Neuronal stem cell (in vitro differentiated cells): Measurements from ENCODE around the gene FPR2.

Source experiments
- DNase-seq: peaks from one replicate; pipeline ENCODE4 v3.0.0-alpha.2; 2013; ENCODE audit warnings: low spot score
- H2AFZ ChIP-seq: one replicate; pipeline ENCODE4 v1.6.1; 2013; ENCODE audit warnings: mild to moderate bottlenecking, low read length, inconsistent platforms
- H2AK5ac ChIP-seq: 2 replicates; pipeline ENCODE4 v1.6.1; 2013; ENCODE audit warnings: low read depth, mild to moderate bottlenecking, inconsistent platforms, low read length, moderate library complexity, mixed read lengths
- H2BK120ac ChIP-seq: 2 replicates; pipeline ENCODE4 v1.6.1; 2013; ENCODE audit warnings: low read depth, mild to moderate bottlenecking, inconsistent platforms, low read length, moderate library complexity, mixed read lengths
- H2BK12ac ChIP-seq: one replicate; pipeline ENCODE4 v1.6.1; 2013; ENCODE audit warnings: low read length, inconsistent platforms
- H2BK15ac ChIP-seq: 2 replicates; pipeline ENCODE4 v1.6.1; 2013; ENCODE audit warnings: mild to moderate bottlenecking, low read length, inconsistent platforms, mixed read lengths
- H2BK5ac ChIP-seq: one replicate; pipeline ENCODE4 v1.6.1; 2013; ENCODE audit warnings: inconsistent platforms, mild to moderate bottlenecking, low read length, moderate library complexity
- H3K14ac ChIP-seq: one replicate; pipeline ENCODE4 v1.6.1; 2013; ENCODE audit warnings: low read length, inconsistent platforms
- H3K18ac ChIP-seq: 2 replicates; pipeline ENCODE4 v1.6.1; 2013; ENCODE audit warnings: low read length, inconsistent platforms
- H3K23ac ChIP-seq: 2 replicates; pipeline ENCODE4 v1.6.1; 2013; ENCODE audit warnings: low read depth, mild to moderate bottlenecking, mixed read lengths, low read length, inconsistent platforms; ENCODE audit not compliant: poor library complexity
- H3K27ac ChIP-seq: replicated peaks from 3 replicates; pipeline ENCODE4 v1.5.1; 2013; ENCODE audit warnings: low read length, inconsistent platforms
- H3K27me3 ChIP-seq, 3 experiments: 2 replicates each; pipeline ENCODE4 v1.6.1; 2013; ENCODE audit warnings: low read length in 3 of 3, mild to moderate bottlenecking in 2 of 3, inconsistent platforms in 1 of 3, low read depth in 1 of 3, mixed read lengths in 1 of 3, moderate library complexity in 1 of 3; ENCODE audit not compliant: control insufficient read depth in 3 of 3, insufficient read depth in 3 of 3
- H3K36me3 ChIP-seq, 2 donors: replicated peaks in 1 of 2; 2 replicates each; pipeline ENCODE4 v1.6.1; 2013; ENCODE audit warnings: low read length in 2 of 2; ENCODE audit not compliant: control insufficient read depth in 2 of 2, insufficient read depth in 2 of 2
- H3K4ac ChIP-seq: 2 replicates; pipeline ENCODE4 v1.6.1; 2013; ENCODE audit warnings: inconsistent platforms, mild to moderate bottlenecking, low read length, moderate library complexity
- H3K4me1 ChIP-seq, 2 donors: 1 replicate in 1 of 2; 2 replicates in 1 of 2; pipeline ENCODE4 v1.6.1; 2013; ENCODE audit warnings: low read length in 2 of 2, low read depth in 1 of 2; ENCODE audit not compliant: control insufficient read depth in 2 of 2, insufficient read depth in 1 of 2
- H3K4me2 ChIP-seq: one replicate; pipeline ENCODE4 v1.6.1; 2013; ENCODE audit warnings: mild to moderate bottlenecking, low read length, inconsistent platforms; ENCODE audit not compliant: insufficient read depth, poor library complexity, severe bottlenecking
- H3K4me3 ChIP-seq, 2 donors: 2 replicates each; pipeline ENCODE4 v1.5.1; 2013; ENCODE audit warnings: low read length in 2 of 2, mild to moderate bottlenecking in 2 of 2, inconsistent platforms in 1 of 2, moderate library complexity in 1 of 2
- H3K79me1 ChIP-seq: one replicate; pipeline ENCODE4 v1.6.1; 2013; ENCODE audit warnings: low read depth, mild to moderate bottlenecking, inconsistent platforms, low read length, moderate library complexity
- H3K9ac ChIP-seq: one replicate; pipeline ENCODE4 v1.6.1; 2013; ENCODE audit warnings: mild to moderate bottlenecking, low read depth, low read length, inconsistent platforms; ENCODE audit not compliant: poor library complexity
- H3K9me3 ChIP-seq, 2 donors: replicated peaks in 1 of 2; 2 replicates each; pipeline versions ENCODE3 to v1.6.1; 2013; ENCODE audit warnings: low read length in 2 of 2, mild to moderate bottlenecking in 2 of 2, inconsistent platforms in 1 of 2, low read depth in 1 of 2, mixed read lengths in 1 of 2, moderate library complexity in 1 of 2; ENCODE audit not compliant: control insufficient read depth in 2 of 2, insufficient read depth in 1 of 2
- H4K8ac ChIP-seq: one replicate; pipeline ENCODE4 v1.6.1; 2013; ENCODE audit warnings: low read depth, mild to moderate bottlenecking, inconsistent platforms, low read length, moderate library complexity
- H4K91ac ChIP-seq: one replicate; pipeline ENCODE4 v1.6.1; 2013; ENCODE audit warnings: low read length, low read depth, mild to moderate bottlenecking, inconsistent platforms; ENCODE audit not compliant: poor library complexity
- WGBS, 2 donors: extraction: QIAGEN DNeasy Blood & Tissue Kit; methylation state at CpG; one replicate each; pipeline ENCODE4 v1.1.7; 2013; ENCODE audit warnings: missing lambda C conversion rate in 2 of 2, mixed read lengths in 1 of 2; ENCODE audit not compliant: insufficient read length in 2 of 2, insufficient replicate concordance in 1 of 2; ENCODE audit errors: extremely low coverage in 2 of 2; 5-methylcytosine and 5-hydroxymethylcytosine counted together

Gene FPR2

DNA sequence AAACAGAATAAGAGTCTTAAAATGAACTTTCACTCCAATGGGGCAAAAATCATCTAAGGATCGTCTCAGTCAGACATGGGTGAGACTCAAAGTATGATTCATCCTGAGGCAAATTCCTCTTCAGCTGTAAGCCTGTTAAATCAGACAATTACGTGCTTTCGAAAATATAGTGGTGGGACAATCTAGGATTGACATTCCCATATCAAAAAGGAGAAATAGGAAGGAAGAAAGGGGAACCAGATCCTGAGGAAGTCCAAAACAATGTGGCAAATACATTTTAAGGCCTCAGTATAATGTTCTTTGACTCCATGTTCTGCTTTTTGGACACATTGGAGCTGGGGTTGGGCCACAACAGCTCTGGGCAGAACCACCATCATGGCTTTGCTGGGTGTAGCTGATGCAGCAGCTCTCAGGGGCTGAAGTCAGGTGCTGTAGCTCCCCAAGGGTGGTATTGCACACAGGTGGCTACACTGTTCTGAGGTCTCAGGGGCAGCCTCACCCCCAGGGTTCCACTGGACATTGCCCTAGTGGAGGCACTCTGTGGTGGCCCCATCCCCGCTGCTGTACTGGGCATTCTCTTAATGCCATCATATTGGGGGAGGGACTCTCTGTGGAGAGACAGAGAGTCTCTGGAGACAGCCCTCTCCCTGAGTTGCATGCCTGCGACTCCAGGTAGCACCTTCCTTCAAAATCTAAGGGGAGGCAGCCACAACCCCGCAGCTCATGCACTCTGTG is 28.2 kb downstream of the FPR2 start:
- Histone ChIP-seq H3K4me1 (no peaks in the 10 kb centered on the region), H4K91ac (no peak overlapping the region), H3K27me3 (no peaks in the 10 kb centered on the region), H4K8ac (no peak overlapping the region), H2AK5ac (no peak overlapping the region), H3K4me3 (peak overlapping the region in 1 of 2 donors; percentile 64), H3K9me3 (peaks cover 0 to 2% of the 10 kb centered on the region in 2 donors), H2BK120ac (no peak overlapping the region), H2BK15ac (no peak overlapping the region), H2BK5ac (no peak overlapping the region), H2AFZ (no peak overlapping the region), H3K14ac (no peak overlapping the region), H3K36me3 (no peaks in the 10 kb centered on the region), H3K79me1 (no peaks in the 10 kb centered on the region), H2BK12ac (no peak overlapping the region), H3K23ac (peak overlapping the region; percentile 59), H3K18ac (no peak overlapping the region), H3K27ac (no peak overlapping the region), H3K4ac (no peak overlapping the region), H3K4me2 (no peak overlapping the region), H3K9ac (no peak overlapping the region)
- DNase-seq = no peak
- WGBS, 2 donors = no CpG with 5 or more reads among the region's 6 CpGs

DNA sequence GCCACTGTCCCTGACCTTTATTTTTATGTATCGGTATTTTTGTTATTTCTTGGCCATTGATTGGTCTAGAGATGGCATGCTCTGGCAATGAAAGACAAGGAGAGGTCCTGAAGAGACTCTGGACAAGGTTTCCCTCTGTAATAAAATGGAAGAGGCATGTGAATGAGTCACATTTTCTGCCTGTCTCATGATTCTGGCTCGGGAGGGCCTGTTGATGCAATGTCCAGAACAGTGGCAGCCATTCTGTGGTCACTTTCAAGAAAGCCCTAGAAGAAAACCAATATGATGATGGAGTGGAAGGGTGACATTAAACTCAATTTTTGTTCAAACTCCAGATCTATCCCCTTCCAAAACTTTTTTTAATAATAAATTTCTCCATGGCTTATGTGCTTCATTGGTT is 32.0 kb downstream of the FPR2 start:
- Histone ChIP-seq H3K27me3 (no peaks in the 10 kb centered on the region), H3K23ac (no peak overlapping the region), H3K9ac (no peak overlapping the region), H2BK5ac (no peak overlapping the region), H4K8ac (no peak overlapping the region), H2BK120ac (no peak overlapping the region), H3K4me3 (no peak overlapping the region), H2BK15ac (no peak overlapping the region), H2BK12ac (no peak overlapping the region), H4K91ac (no peak overlapping the region), H2AFZ (no peak overlapping the region), H3K4ac (no peak overlapping the region), H3K27ac (no peak overlapping the region), H3K4me2 (no peak overlapping the region), H2AK5ac (no peak overlapping the region), H3K9me3 (peaks cover 0 to 3% of the 10 kb centered on the region in 2 donors), H3K18ac (no peak overlapping the region), H3K36me3 (no peaks in the 10 kb centered on the region), H3K14ac (no peak overlapping the region), H3K79me1 (no peaks in the 10 kb centered on the region), H3K4me1 (no peaks in the 10 kb centered on the region)
- DNase-seq = no peak
- WGBS, 2 donors = no CpG with 5 or more reads among the region's 2 CpGs

GRCh38 chr19:51793994-51794393 is 33.0 kb downstream of the FPR2 start:
- Histone ChIP-seq H2AFZ (no peak overlapping the region), H3K18ac (no peak overlapping the region), H3K4me3 (no peak overlapping the region), H3K36me3 (no peaks in the 10 kb centered on the region), H4K8ac (no peak overlapping the region), H2BK120ac (no peak overlapping the region), H2AK5ac (no peak overlapping the region), H3K79me1 (no peaks in the 10 kb centered on the region), H2BK15ac (no peak overlapping the region), H3K27ac (no peak overlapping the region), H3K14ac (no peak overlapping the region), H3K4me1 (no peaks in the 10 kb centered on the region), H3K4me2 (no peak overlapping the region), H3K9ac (no peak overlapping the region), H3K23ac (no peak overlapping the region), H2BK12ac (no peak overlapping the region), H4K91ac (no peak overlapping the region), H3K9me3 (peaks cover 0 to 3% of the 10 kb centered on the region in 2 donors), H3K27me3 (no peaks in the 10 kb centered on the region), H3K4ac (no peak overlapping the region), H2BK5ac (no peak overlapping the region)
- DNase-seq = no peak
- WGBS, 2 donors = no CpG with 5 or more reads among the region's 2 CpGs

GRCh38 chr19:51794885-51795490 is 34.0 kb downstream of the FPR2 start, which contains the start of gene FPR3:
FPR3 (plus strand) TSS chr19:51795157; CDS start chr19:51823749, 28,592 bp downstream.
- no peak for DNase-seq
- no CpG with 5 or more reads among the region's 2 CpGs for WGBS, 2 donors
- Histone ChIP-seq H3K4ac (no peak within 1 kb of the TSS), H3K23ac (no peak within 1 kb of the TSS), H3K36me3 (no peaks in the 10 kb centered on the region), H2BK120ac (no peak within 1 kb of the TSS), H3K9ac (no peak within 1 kb of the TSS), H4K91ac (no peak within 1 kb of the TSS), H3K4me2 (no peak within 1 kb of the TSS), H2BK12ac (no peak within 1 kb of the TSS), H3K4me1 (no peaks in the 10 kb centered on the region), H3K4me3 (no peak within 1 kb of the TSS), H2AFZ (no peak within 1 kb of the TSS), H2BK15ac (no peak within 1 kb of the TSS), H4K8ac (no peak within 1 kb of the TSS), H3K14ac (no peak within 1 kb of the TSS), H3K79me1 (no peaks in the 10 kb centered on the region), H3K18ac (no peak within 1 kb of the TSS), H3K27ac (no peak within 1 kb of the TSS), H2AK5ac (no peak within 1 kb of the TSS), H3K9me3 (peaks cover 0 to 5% of the 10 kb centered on the region in 2 donors), H2BK5ac (no peak within 1 kb of the TSS), H3K27me3 (no peaks in the 10 kb centered on the region)
